Upper lobe of left lung (tissue), 6 donors: ENCODE measurements around the gene TMPRSS6. TPM values are rescaled to one million over a fixed set of nuclear protein-coding genes. Genes with fewer than 3 reads are reported as not detected.

Source experiments
- ATAC-seq, 2 donors: fragments of 200-7000 bp; cut with Tn5 transposase; one replicate each; pipeline ENCODE4 v1.9.1; 2022; ENCODE audit warnings: mild to moderate bottlenecking in 2 of 2, moderate library complexity in 2 of 2; ENCODE audit not compliant: low FRiP score in 2 of 2
- DNase-seq, 2 donors: peaks; one replicate each; pipeline ENCODE4 v3.0.0-alpha.2; 2019 to 2020
- H3K27ac ChIP-seq, 4 donors: fragments of 200-600 bp; sonication (generic); one replicate each; pipeline ENCODE4 v1.5.1; 2016 to 2019
- H3K27me3 ChIP-seq, 4 donors: fragments of 200-600 bp; sonication (generic); one replicate each; pipeline ENCODE4 v1.5.1; 2017 to 2019
- H3K36me3 ChIP-seq, 4 donors: fragments of 200-600 bp; sonication (generic); one replicate each; pipeline ENCODE4 v1.5.1; 2016 to 2019
- H3K4me1 ChIP-seq, 4 donors: fragments of 200-600 bp; sonication (generic); one replicate each; pipeline ENCODE4 v1.5.1; 2018 to 2019
- H3K4me3 ChIP-seq, 4 donors: fragments of 200-600 bp; sonication (generic); one replicate each; pipeline ENCODE4 v1.5.1; 2017 to 2019; ENCODE audit warnings: mild to moderate bottlenecking in 2 of 4, moderate library complexity in 1 of 4
- H3K9me3 ChIP-seq, 4 donors: fragments of 200-600 bp; sonication (generic); one replicate each; pipeline ENCODE4 v1.5.1; 2018 to 2019
- EP300 ChIP-seq, 4 donors: sonication (generic); formaldehyde crosslinking; IDR thresholded peaks; one replicate each; pipeline ENCODE4 v1.5.1; 2017; ENCODE audit warnings: antibody characterized with exemption in 4 of 4, control low read depth in 2 of 4
- POLR2A ChIP-seq, 4 donors: fragments of 450-650 bp; IDR thresholded peaks; one replicate each; pipeline ENCODE4 v1.5.1; 2016 to 2017; ENCODE audit warnings: antibody characterized with exemption in 4 of 4, mild to moderate bottlenecking in 2 of 4
- POLR2AphosphoS5 ChIP-seq, 2 donors: sonication (generic); formaldehyde crosslinking; IDR thresholded peaks; one replicate each; pipeline ENCODE4 v1.5.1; 2017; ENCODE audit warnings: antibody characterized with exemption in 2 of 2
- WGBS, 2 donors: methylation state at CpG; one replicate each; pipeline ENCODE4 v1.1.5; 2017 to 2018; 5-methylcytosine and 5-hydroxymethylcytosine counted together
- total RNA-seq, 6 donors: library from RNA; depleted of rRNA in 4 of 6; stranded (reverse); fragments of >200 nt in 4 of 6; gene quantifications; one replicate each; pipeline versions ENCODE4 v1.1.0 to v1.2.1, GENCODE V29; 2016 to 2021
- TF ChIP-seq, protein P1 (sequence below), 6 experiments: fragments of 450-650 bp in 4 of 6; fragments of 200-600 bp in 2 of 6; sonication (generic) in 2 of 6; IDR thresholded peaks; one replicate each; pipeline ENCODE4 v1.5.1; 2016 to 2019; ENCODE audit warnings: antibody characterized with exemption in 6 of 6
- donor health status: DM: no; HTN: no; CAD: no; lungs with moderate emphysema.
- donor health status: DM: no; HTN: yes; CAD: no; lungs with severe emphysema.

TMPRSS6 gene
- total RNA-seq, 6 donors from 2014 or later, result 0.47 to 8.2 (median 2.0) TPM

DNA sequence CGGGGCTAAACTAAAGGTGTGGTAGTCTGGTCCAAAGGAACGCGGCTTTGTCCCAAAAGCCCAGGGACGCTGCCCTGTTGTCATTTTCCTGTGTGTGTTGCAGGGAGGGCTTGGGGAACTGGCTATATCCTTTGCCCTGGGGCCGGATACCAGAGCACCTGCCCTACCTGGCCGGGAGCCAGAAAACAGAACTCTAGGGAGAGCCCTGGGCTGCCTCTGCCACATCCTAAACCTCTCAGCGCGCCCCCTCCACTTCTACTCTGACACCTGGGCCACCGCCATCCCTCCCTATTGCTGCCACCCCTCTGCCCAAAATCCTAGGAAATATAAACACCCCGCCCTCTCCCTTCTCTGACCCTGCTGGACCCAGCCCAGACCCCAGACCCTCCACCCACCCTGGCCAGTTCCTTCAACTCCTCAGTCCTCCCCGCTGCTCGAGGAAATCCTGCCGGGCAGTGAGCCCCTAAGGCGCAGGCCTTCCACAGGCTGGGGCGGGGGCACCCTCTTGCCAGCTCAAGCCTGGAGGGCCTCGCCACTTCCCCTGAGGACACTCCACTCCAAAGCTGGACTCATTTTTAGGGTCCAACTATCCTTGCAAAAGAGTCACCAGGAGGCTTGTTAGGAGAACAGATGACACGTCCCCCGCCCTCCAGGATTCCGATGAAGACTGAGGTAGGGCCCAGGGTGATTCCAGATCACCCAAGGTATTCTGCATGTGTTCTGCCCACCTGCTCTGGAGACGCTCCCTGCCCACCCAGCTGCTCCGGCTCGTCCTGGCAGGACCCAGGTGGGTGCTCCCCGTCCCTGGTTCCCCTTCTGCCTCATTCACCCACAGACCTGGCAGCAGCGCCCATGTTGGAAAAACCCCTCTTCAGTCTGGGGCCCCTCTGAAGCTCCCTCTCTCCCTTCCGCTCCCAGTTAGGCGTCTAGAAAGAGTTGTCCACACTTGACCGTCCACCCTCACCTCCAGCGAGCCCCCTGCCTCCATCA lies 45.8 kb downstream of the TMPRSS6 start:
- Histone ChIP-seq H3K27me3 (peaks cover 0 to 5% (median 2%) of the 10 kb centered on the region in 4 donors), H3K4me3 (no peak overlapping the region), H3K4me1 (no peaks in the 10 kb centered on the region), H3K27ac (no peak overlapping the region), H3K36me3 (peaks cover 0 to 23% (median 9%) of the 10 kb centered on the region in 4 donors), H3K9me3 (no peaks in the 10 kb centered on the region)
- ATAC-seq (no peak), DNase-seq (no peak)
- TF ChIP-seq POLR2AphosphoS5 (IDR thresholded peaks at IDR 0.05), result no peak
- TF ChIP-seq, protein P1, sequence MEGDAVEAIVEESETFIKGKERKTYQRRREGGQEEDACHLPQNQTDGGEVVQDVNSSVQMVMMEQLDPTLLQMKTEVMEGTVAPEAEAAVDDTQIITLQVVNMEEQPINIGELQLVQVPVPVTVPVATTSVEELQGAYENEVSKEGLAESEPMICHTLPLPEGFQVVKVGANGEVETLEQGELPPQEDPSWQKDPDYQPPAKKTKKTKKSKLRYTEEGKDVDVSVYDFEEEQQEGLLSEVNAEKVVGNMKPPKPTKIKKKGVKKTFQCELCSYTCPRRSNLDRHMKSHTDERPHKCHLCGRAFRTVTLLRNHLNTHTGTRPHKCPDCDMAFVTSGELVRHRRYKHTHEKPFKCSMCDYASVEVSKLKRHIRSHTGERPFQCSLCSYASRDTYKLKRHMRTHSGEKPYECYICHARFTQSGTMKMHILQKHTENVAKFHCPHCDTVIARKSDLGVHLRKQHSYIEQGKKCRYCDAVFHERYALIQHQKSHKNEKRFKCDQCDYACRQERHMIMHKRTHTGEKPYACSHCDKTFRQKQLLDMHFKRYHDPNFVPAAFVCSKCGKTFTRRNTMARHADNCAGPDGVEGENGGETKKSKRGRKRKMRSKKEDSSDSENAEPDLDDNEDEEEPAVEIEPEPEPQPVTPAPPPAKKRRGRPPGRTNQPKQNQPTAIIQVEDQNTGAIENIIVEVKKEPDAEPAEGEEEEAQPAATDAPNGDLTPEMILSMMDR (IDR thresholded peaks at IDR 0.05), result no peak
- no peak for TF ChIP-seq EP300 (IDR thresholded peaks at IDR 0.05)
- TF ChIP-seq POLR2A (IDR thresholded peaks at IDR 0.05), result no peak
- 80 to 91% methylated on average over 22 to 28 of the region's 28 CpGs for WGBS, 2 donors

DNA sequence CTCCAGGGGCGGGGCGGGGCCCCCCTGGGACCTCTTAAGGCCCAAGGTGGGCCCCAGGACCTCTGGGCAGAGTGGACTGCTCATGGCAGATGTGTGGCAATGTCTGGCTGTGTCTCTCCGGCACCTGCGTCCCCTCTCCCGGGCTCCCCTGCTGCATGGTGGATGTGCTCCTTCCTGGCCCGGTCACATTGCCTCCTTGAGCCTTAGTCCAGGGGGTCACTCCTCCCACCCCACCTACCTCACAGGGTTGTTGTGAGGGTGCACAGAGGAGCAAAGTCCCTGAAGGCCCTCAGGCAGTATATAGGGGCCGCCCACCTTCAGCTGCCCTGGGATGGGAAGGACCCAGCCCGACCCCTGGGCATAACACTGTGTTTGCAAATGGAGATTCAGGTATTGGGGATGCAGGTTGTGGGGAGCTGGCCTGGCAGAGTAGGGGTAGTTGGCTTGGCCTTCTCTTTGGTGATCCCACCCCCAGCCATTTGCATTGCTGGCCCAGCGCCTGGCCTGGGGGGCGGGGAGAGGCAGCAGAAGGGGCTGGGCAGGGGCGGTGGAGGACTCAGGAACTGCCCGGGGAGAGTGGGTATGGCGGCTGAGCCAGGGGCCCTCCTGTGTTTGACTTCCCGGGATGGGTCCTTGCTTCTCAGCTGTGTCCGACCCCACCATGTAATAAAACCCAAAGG lies 46.7 kb downstream of the TMPRSS6 start:
- peaks cover 0 to 31% (median 12%) of the 10 kb centered on the region in 4 donors for H3K36me3 ChIP-seq
- no peak for ATAC-seq
- H3K4me1 ChIP-seq, result no peaks in the 10 kb centered on the region
- no peaks in the 10 kb centered on the region for H3K27me3 ChIP-seq
- TF ChIP-seq, protein P1 (IDR thresholded peaks at IDR 0.05), result no peak
- TF ChIP-seq EP300 (IDR thresholded peaks at IDR 0.05), result no peak
- TF ChIP-seq POLR2AphosphoS5 (IDR thresholded peaks at IDR 0.05), result no peak
- no peak overlapping the region for H3K27ac ChIP-seq
- H3K4me3 ChIP-seq, result no peak overlapping the region
- DNase-seq, result no peak
- 77 to 89% methylated on average over 7 to 10 of the region's 15 CpGs for WGBS, 2 donors
- no peaks in the 10 kb centered on the region for H3K9me3 ChIP-seq

DNA sequence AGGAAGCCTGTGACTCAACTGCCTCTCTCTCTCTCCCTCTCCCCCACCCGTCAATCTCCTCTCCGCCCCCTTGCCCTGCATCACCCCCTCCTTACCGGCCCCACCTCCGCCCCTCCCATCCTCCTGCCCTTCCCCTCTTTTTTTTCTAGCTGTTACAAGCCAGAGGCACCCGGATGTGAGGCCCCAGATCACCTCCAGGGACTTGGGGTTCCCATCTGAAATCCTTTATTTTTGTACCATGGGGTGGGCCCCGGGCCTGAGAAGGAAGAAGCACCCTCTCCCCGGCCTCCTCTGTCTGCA lies 47.2 kb downstream of the TMPRSS6 start:
- no peak for ATAC-seq
- WGBS, 2 donors, result 64 to 70% methylated on average over 5 to 7 of the region's 7 CpGs
- Histone ChIP-seq H3K9me3 (no peaks in the 10 kb centered on the region), H3K4me1 (no peaks in the 10 kb centered on the region), H3K4me3 (no peak overlapping the region), H3K27ac (no peak overlapping the region), H3K27me3 (no peaks in the 10 kb centered on the region), H3K36me3 (peaks cover 0 to 36% (median 12%) of the 10 kb centered on the region in 4 donors)
- TF ChIP-seq POLR2A (IDR thresholded peaks at IDR 0.05) (no peak), EP300 (IDR thresholded peaks at IDR 0.05) (no peak), POLR2AphosphoS5 (IDR thresholded peaks at IDR 0.05) (no peak)
- TF ChIP-seq, protein P1 (IDR thresholded peaks at IDR 0.05), result no peak
- DNase-seq, result no peak

- DNase-seq (no peak), ATAC-seq (no peak)
- TF ChIP-seq POLR2A (IDR thresholded peaks at IDR 0.05), result no peak
- TF ChIP-seq POLR2AphosphoS5 (IDR thresholded peaks at IDR 0.05), result no peak
- TF ChIP-seq, protein P1 (IDR thresholded peaks at IDR 0.05), result no peak
- TF ChIP-seq EP300 (IDR thresholded peaks at IDR 0.05), result no peak
- no peak overlapping the region for H3K27ac ChIP-seq
- H3K4me1 ChIP-seq, result no peaks in the 10 kb centered on the region
- no peak overlapping the region for H3K4me3 ChIP-seq
- H3K27me3 ChIP-seq, result no peaks in the 10 kb centered on the region
- peaks cover 0 to 41% (median 15%) of the 10 kb centered on the region in 4 donors for H3K36me3 ChIP-seq
- H3K9me3 ChIP-seq, result no peaks in the 10 kb centered on the region
- 91 to 95% methylated on average over 10 of the region's 10 CpGs for WGBS, 2 donors
These were observed 47.7 kb downstream of the TMPRSS6 start for GRCh38 chr22:37061611-37062375.
